ENCODE results near the gene NDUFB2. TPM values are rescaled to one million over a fixed set of nuclear protein-coding genes. Genes with fewer than 3 reads are reported as not detected.

NDUFB2 gene
- total RNA-seq (100 to 1,000 TPM; 187 to 292 TPM), polyA plus RNA-seq (ENCODE audit: insufficient read depth, low read depth, low replicate concordance) (180 TPM)
- long read RNA-seq, donor 1, transcript NDUFB2-207 (3 exons, 1,101 nt), result minor isoform, 6 of 301 reads
- long read RNA-seq, donor 1, transcript NDUFB2-201 (4 exons, 504 nt), result major isoform, 193 of 301 reads
- long read RNA-seq, donor 1, transcript NDUFB2-214 (3 exons, 665 nt), result minor isoform, 11 of 301 reads
- long read RNA-seq, donor 1, partial matches to known transcripts, result 88 of 301 reads
- long read RNA-seq, donor 1, other reads (novel, unspliced or antisense), result 0 of 301 reads
- long read RNA-seq, donor 2, transcript NDUFB2-201 (4 exons, 504 nt), result major isoform, 155 of 268 reads
- long read RNA-seq, donor 2, transcript NDUFB2-214 (3 exons, 665 nt), result minor isoform, 8 of 268 reads
- long read RNA-seq, donor 2, transcript NDUFB2-207 (3 exons, 1,101 nt), result minor isoform, 8 of 268 reads
- long read RNA-seq, donor 2, partial matches to known transcripts, result 96 of 268 reads
- long read RNA-seq, donor 2, other reads (novel, unspliced or antisense), result 0 of 268 reads

- intact Hi-C loops (cut with DNase I; ENCODE audit: low total_unique reads), result no loop called here
Observed at GRCh38 chr7:140696680-140697446, at the start of gene NDUFB2. Gene NDUFB2 (plus strand): TSS chr7:140696708. CDS start chr7:140696745, 37 bp downstream.

GRCh38 chr7:140646931-140647647 is 49.4 kb upstream of the NDUFB2 start:
- WGBS, 2 donors, result 49 to 58% methylated on average over 4 to 8 of the region's 8 CpGs
- peak; percentile 12 to 37 (median 13) for TF ChIP-seq CTCF (IDR thresholded peaks at IDR 0.05)
- no peak for TF ChIP-seq POLR2A (IDR thresholded peaks at IDR 0.05)
- H3K36me3 ChIP-seq (ENCODE audit: low read depth, missing control alignments), result no peaks in the 10 kb centered on the region
- no peaks in the 10 kb centered on the region for H3K4me1 ChIP-seq
- no peaks in the 10 kb centered on the region for H3K9me3 ChIP-seq
- H3K27ac ChIP-seq, result no peak overlapping the region
- intact Hi-C loops (cut with DNase I; ENCODE audit: low total_unique reads), result no loop called here
- no peak overlapping the region for H3K4me3 ChIP-seq
- no peaks in the 10 kb centered on the region for H3K27me3 ChIP-seq
- peak; percentile 52 for DNase-seq

More at GRCh38 chr7:140696680-140697446, at the start of gene NDUFB2:
- no peaks in the 10 kb centered on the region for H3K9me3 ChIP-seq
- peak; percentile 91 for DNase-seq
- peak within 1 kb of the TSS; percentile 76 to 79 for H3K4me3 ChIP-seq
- H3K27me3 ChIP-seq, result no peaks in the 10 kb centered on the region
- H3K4me1 ChIP-seq, result peaks cover 21% of the 10 kb centered on the region
- peak within 1 kb of the TSS; percentile 89 to 94 for H3K27ac ChIP-seq
- 0 to 1% methylated on average over 40 to 46 of the region's 82 CpGs for WGBS, 2 donors
- no peaks in the 10 kb centered on the region for H3K36me3 ChIP-seq (ENCODE audit: low read depth, missing control alignments)
- TF ChIP-seq CTCF (IDR thresholded peaks at IDR 0.05) (no peak), POLR2A (IDR thresholded peaks at IDR 0.05) (peak; percentile 6)

GRCh38 chr7:140649556-140650205 is 46.8 kb upstream of the NDUFB2 start:
- no peaks in the 10 kb centered on the region for H3K9me3 ChIP-seq
- no peak overlapping the region for H3K27ac ChIP-seq
- peaks cover 3% of the 10 kb centered on the region for H3K4me1 ChIP-seq
- intact Hi-C loops (cut with DNase I; ENCODE audit: low total_unique reads), result loop anchor here (5.0 kb wide), 1 partner anchor 132 kb away; no protein-coding TSS in a partner anchor
- H3K27me3 ChIP-seq, result no peaks in the 10 kb centered on the region
- TF ChIP-seq POLR2A (IDR thresholded peaks at IDR 0.05), result no peak
- TF ChIP-seq CTCF (IDR thresholded peaks at IDR 0.05), result no peak
- no peak for DNase-seq
- H3K36me3 ChIP-seq (ENCODE audit: low read depth, missing control alignments), result no peaks in the 10 kb centered on the region
- H3K4me3 ChIP-seq, result no peak overlapping the region
- WGBS, 2 donors, result 82% methylated on average over 6 of the region's 6 CpGs

GRCh38 chr7:140650367-140650766 is 46.1 kb upstream of the NDUFB2 start:
- Histone ChIP-seq H3K36me3 (ENCODE audit: low read depth, missing control alignments) (no peaks in the 10 kb centered on the region), H3K27me3 (no peaks in the 10 kb centered on the region), H3K9me3 (no peaks in the 10 kb centered on the region), H3K4me3 (no peak overlapping the region), H3K4me1 (peaks cover 3% of the 10 kb centered on the region), H3K27ac (no peak overlapping the region)
- intact Hi-C loops (cut with DNase I; ENCODE audit: low total_unique reads), result loop anchor here (5.0 kb wide), 1 partner anchor 133 kb away; no protein-coding TSS in a partner anchor
- 91 to 94% methylated on average over 12 of the region's 12 CpGs for WGBS, 2 donors
- TF ChIP-seq CTCF (IDR thresholded peaks at IDR 0.05) (no peak), POLR2A (IDR thresholded peaks at IDR 0.05) (no peak)
- no peak for DNase-seq

Data from testis (tissue), 5 donors.